HepG2 (cell line): Measurements from ENCODE around the gene PWWP2A. TPM values are rescaled to one million over a fixed set of nuclear protein-coding genes. Genes with fewer than 3 reads are reported as not detected.

Source experiments
- ATAC-seq: fragments of 200-7000 bp; cut with Tn5 transposase; 3 replicates; pipeline ENCODE4 v1.9.1; 2020; ENCODE audit warnings: mild to moderate bottlenecking, moderate library complexity
- BruUV-seq: library from RNA; stranded (reverse); fragments of 400-500 nt; replicated peaks from 2 replicates; lab custom pipeline; 2021; lab: Mats Ljungman, UMichigan
- CTCF ChIA-PET: fragments of 300-600 bp; formaldehyde crosslinking; extraction: SDS; loops from one replicate; lab custom pipeline; 2021; ENCODE audit warnings: low total read pairs, inconsistent platforms, low intra/inter-chr PET ratio; lab: Yijun Ruan, JAX
- POLR2A ChIA-PET: fragments of 350-600 bp; sonication (Branson Sonifier 250); formaldehyde crosslinking; loops from one replicate; lab custom pipeline; 2020; ENCODE audit warnings: antibody characterized with exemption, inconsistent platforms; lab: Yijun Ruan, JAX
- DNase-seq: peaks from one replicate; pipeline ENCODE4 v3.0.0-alpha.2; 2015; ENCODE audit warnings: low spot score
- FAIRE-seq: peaks from 3 replicates; lab custom pipeline; 2011; peaks lifted over from hg19 to GRCh38; lab: Jason Lieb, UNC
- H2AFZ ChIP-seq: one replicate; pipeline ENCODE4 v1.6.1; 2011; ENCODE audit warnings: low read length, inconsistent platforms
- H3K27ac ChIP-seq: fragments of 300-600 bp; 3 replicates; pipeline ENCODE4 v1.8.0; 2011; ENCODE audit warnings: mixed run types, mild to moderate bottlenecking, mixed read lengths, low read length, inconsistent platforms; ENCODE audit not compliant: insufficient read depth; ENCODE audit errors: extremely low read length
- H3K27me3 ChIP-seq, 2 experiments: fragments of 200-600 bp in 1 of 2; 2 replicates in 1 of 2; 3 replicates in 1 of 2; pipeline versions ENCODE4 v1.6.0 to v1.8.0; 2011; ENCODE audit warnings: low read length in 2 of 2, mild to moderate bottlenecking in 2 of 2, moderate library complexity in 2 of 2, inconsistent platforms in 1 of 2; ENCODE audit not compliant: insufficient read depth in 2 of 2, control insufficient read depth in 1 of 2
- H3K36me3 ChIP-seq, 2 experiments: fragments of 200-600 bp in 1 of 2; replicated peaks in 1 of 2; 2 replicates in 1 of 2; 3 replicates in 1 of 2; pipeline versions ENCODE4 v1.5.1 to v1.8.0; 2011; ENCODE audit warnings: low read length in 2 of 2, inconsistent platforms in 1 of 2; ENCODE audit not compliant: insufficient read depth in 2 of 2, control insufficient read depth in 1 of 2
- H3K4me1 ChIP-seq: 2 replicates; pipeline ENCODE4 v1.5.1; 2012; ENCODE audit warnings: low read length, inconsistent platforms; ENCODE audit not compliant: insufficient read depth
- H3K4me2 ChIP-seq: 2 replicates; pipeline ENCODE4 v1.6.0; 2011; ENCODE audit warnings: low read depth, low read length, inconsistent platforms
- H3K4me3 ChIP-seq, 3 experiments: fragments of 200-600 bp in 1 of 3; sonication (generic), shearing (Covaris generic) in 1 of 3; replicated peaks in 1 of 3; 2 replicates each; pipeline ENCODE4 v1.5.1; 2011 to 2016; ENCODE audit warnings: low read length in 3 of 3, inconsistent platforms in 2 of 3, low read depth in 2 of 3, mild to moderate bottlenecking in 2 of 3, control low read depth in 1 of 3, mixed read lengths in 1 of 3; ENCODE audit not compliant: insufficient read depth in 1 of 3
- H3K79me2 ChIP-seq: one replicate; pipeline ENCODE4 v1.6.1; 2011; ENCODE audit warnings: low read length, inconsistent platforms; ENCODE audit not compliant: insufficient read depth
- H3K9ac ChIP-seq: 2 replicates; pipeline ENCODE4 v1.6.0; 2011; ENCODE audit warnings: mild to moderate bottlenecking, low read depth, low read length, inconsistent platforms; ENCODE audit not compliant: insufficient read depth
- H3K9me3 ChIP-seq: 2 replicates; pipeline ENCODE4 v1.5.1; 2012; ENCODE audit warnings: mild to moderate bottlenecking, low read length
- H4K20me1 ChIP-seq: 2 replicates; pipeline ENCODE4 v1.6.0; 2011; ENCODE audit warnings: inconsistent platforms, mild to moderate bottlenecking, low read length, moderate library complexity; ENCODE audit not compliant: insufficient read depth
- ARID5B ChIP-seq: IDR thresholded peaks from 2 replicates; pipeline ENCODE4 v1.4.0; 2020; ENCODE audit warnings: mild to moderate bottlenecking, missing genetic modification reagents
- ATRX ChIP-seq: sonication (generic); formaldehyde crosslinking; IDR thresholded peaks from 2 replicates; pipeline ENCODE4 v1.4.0; 2020; ENCODE audit warnings: missing genetic modification reagents, borderline replicate concordance
- CBX1 ChIP-seq: IDR thresholded peaks from one replicate; pipeline ENCODE4 v1.6.1; 2016; ENCODE audit warnings: antibody characterized with exemption, low read depth
- EHMT2 ChIP-seq: fragments of 200-600 bp; sonication (generic); IDR thresholded peaks from 2 replicates; pipeline ENCODE4 v1.7.0; 2017; ENCODE audit warnings: antibody characterized with exemption, low read depth, low read length, borderline replicate concordance
- LBX2 ChIP-seq: sonication (generic); formaldehyde crosslinking; IDR thresholded peaks from 2 replicates; pipeline ENCODE4 v1.5.0; 2020; ENCODE audit warnings: missing genetic modification reagents, mild to moderate bottlenecking, borderline replicate concordance
- MBD4 ChIP-seq: IDR thresholded peaks from 2 replicates; pipeline ENCODE4 v1.6.1; 2012; ENCODE audit warnings: low read length, inconsistent platforms, borderline replicate concordance
- SP140L ChIP-seq: sonication (generic); formaldehyde crosslinking; IDR thresholded peaks from 2 replicates; pipeline ENCODE4 v1.4.0; 2020; ENCODE audit warnings: missing genetic modification reagents, borderline replicate concordance
- ZFP37 ChIP-seq: sonication (generic); formaldehyde crosslinking; IDR thresholded peaks from 2 replicates; pipeline ENCODE4 v1.4.0; 2020; ENCODE audit warnings: missing genetic modification reagents, borderline replicate concordance
- ZFYVE20 ChIP-seq: sonication (generic); formaldehyde crosslinking; IDR thresholded peaks from 2 replicates; pipeline ENCODE4 v1.8.0; 2023; ENCODE audit warnings: low read depth, mild to moderate bottlenecking, moderate library complexity, missing genetic modification reagents, borderline replicate concordance
- ZNF484 ChIP-seq: sonication (generic); formaldehyde crosslinking; IDR thresholded peaks from 2 replicates; pipeline ENCODE4 v1.5.1; 2020; ENCODE audit warnings: mild to moderate bottlenecking, low read depth, missing genetic modification reagents, borderline replicate concordance
- ZNF513 ChIP-seq: sonication (generic); formaldehyde crosslinking; conservative IDR thresholded peaks from 2 replicates; pipeline ENCODE4 v1.5.0; 2020; ENCODE audit warnings: missing genetic modification reagents
- ZNF678 ChIP-seq: sonication (generic); formaldehyde crosslinking; IDR thresholded peaks from 2 replicates; pipeline ENCODE4 v1.4.0; 2020; ENCODE audit warnings: mild to moderate bottlenecking, missing genetic modification reagents
- ZNF75D ChIP-seq: sonication (generic); formaldehyde crosslinking; IDR thresholded peaks from 2 replicates; pipeline ENCODE4 v1.8.1; 2023; ENCODE audit warnings: missing genetic modification reagents, mild to moderate bottlenecking, borderline replicate concordance
- WGBS: methylation state at CpG from one replicate; pipeline ENCODE4 v1.1.6; 2017; ENCODE audit warnings: low lambda C conversion rate; 5-methylcytosine and 5-hydroxymethylcytosine counted together
- in situ Hi-C: cut with HindIII; loops from 2 replicates; pipeline ENCODE4 v1.10.0; 2017; ENCODE audit warnings: low pct_unique_long_range_greater_than_20kb; ENCODE audit not compliant: extremely low pct_ligation_motif_present
- intact Hi-C: fragments of 100-400 bp; cut with micrococcal nuclease; formaldehyde crosslinking; loops from one replicate; pipeline ENCODE4 v1.10.0; 2022; ENCODE audit not compliant: unreplicated experiment
- polyA plus RNA-seq, 8 experiments: library from polyadenylated mRNA; depleted of rRNA in 3 of 8; stranded (reverse) in 7 of 8; unstranded in 1 of 8; fragments of >200 nt; fragmentation: Illumina TruSeq in 4 of 8; extraction: Trizol in 4 of 8; gene quantifications; 2 replicates each; pipeline versions ENCODE4 v1.2.1 to v1.2.3, GENCODE V29; 2011 to 2016; ENCODE audit warnings: low read depth in 4 of 8, missing spikeins in 1 of 8, mixed read lengths in 1 of 8; ENCODE audit not compliant: insufficient read depth in 1 of 8
- total RNA-seq, 5 experiments: library from RNA; depleted of rRNA; stranded (reverse); fragments of >200 nt; fragmentation: Illumina TruSeq; extraction: Trizol; gene quantifications; 2 replicates each; pipeline ENCODE4 v1.2.3, GENCODE V29; 2016; ENCODE audit warnings: low read depth in 1 of 5

Gene PWWP2A
- total and polyA plus RNA-seq, 2 of the 13 experiments (the other 11 are each of a cell fraction or from before 2014, with no cell fraction given), result 7.3 to 16.9 TPM

GRCh38 chr5:160090059-160090458 is 29.2 kb downstream of the PWWP2A start:
- intact Hi-C loops, result no loop called here
- Histone ChIP-seq H3K4me3 (no peak overlapping the region), H4K20me1 (no peaks in the 10 kb centered on the region), H3K9ac (no peak overlapping the region), H3K27me3 (no peaks in the 10 kb centered on the region), H3K36me3 (peaks cover 5 to 25% of the 10 kb centered on the region in 2 experiments; a peak in 4 of 5 replicates), H3K27ac (no peak overlapping the region)
- POLR2A ChIA-PET, result no interaction called here
- no peak for ATAC-seq
- TF ChIP-seq LBX2 (no peak), SP140L (no peak), ZNF513 (CRISPR knock-in tag) (no peak)
- TF ChIP-seq, all 625 proteins: peak for 0
- in situ Hi-C loops, result no loop called here
- WGBS, result 90% methylated on average over 1 of the region's 1 CpG
- no peak overlapping the region for H3K4me2 ChIP-seq
- no TSS peak for BruUV-seq
- H3K9me3 ChIP-seq, result no peaks in the 10 kb centered on the region
- FAIRE-seq, result no peak
- H3K79me2 ChIP-seq, result no peaks in the 10 kb centered on the region
- H3K4me1 ChIP-seq, result no peaks in the 10 kb centered on the region
- CTCF ChIA-PET, result no interaction called here
- no peak overlapping the region for H2AFZ ChIP-seq
- no peak for DNase-seq

- H3K4me3 ChIP-seq, result no peak overlapping the region
- ChIA-PET CTCF (no interaction called here), POLR2A (no interaction called here)
- H3K9ac ChIP-seq, result no peak overlapping the region
- H3K27me3 ChIP-seq, result no peaks in the 10 kb centered on the region
- DNase-seq (no peak), FAIRE-seq (no peak), ATAC-seq (no peak)
- no peak overlapping the region for H3K4me2 ChIP-seq
- H3K9me3 ChIP-seq, result no peaks in the 10 kb centered on the region
- no peak overlapping the region for H3K27ac ChIP-seq
- intact Hi-C loops, result no loop called here
- H3K4me1 ChIP-seq, result no peaks in the 10 kb centered on the region
- 94% methylated on average over 2 of the region's 2 CpGs for WGBS
- H3K36me3 ChIP-seq, result peaks cover 5 to 25% of the 10 kb centered on the region in 2 experiments; a peak in 4 of 5 replicates
- H3K79me2 ChIP-seq, result no peaks in the 10 kb centered on the region
- no TSS peak for BruUV-seq
- H4K20me1 ChIP-seq, result no peaks in the 10 kb centered on the region
- in situ Hi-C loops, result no loop called here
- H2AFZ ChIP-seq, result no peak overlapping the region
- no peak for TF ChIP-seq ZNF75D (CRISPR knock-in tag)
- no peak for TF ChIP-seq ATRX (CRISPR knock-in tag)
- no peak for TF ChIP-seq CBX1
- TF ChIP-seq ZNF484 (CRISPR knock-in tag), result no peak
- no peak for TF ChIP-seq ZNF678 (CRISPR knock-in tag)
- TF ChIP-seq ZFP37 (CRISPR knock-in tag), result no peak
- no peak for TF ChIP-seq ARID5B (CRISPR knock-in tag)
- no peak for TF ChIP-seq EHMT2
- no peak for TF ChIP-seq MBD4
- TF ChIP-seq ZFYVE20 (CRISPR knock-in tag), result no peak
Measured at GRCh38 chr5:160089531-160089930, 29.7 kb downstream of the PWWP2A start.
